ENCODE data around the gene EPHA2.

Gene EPHA2

GRCh38 chr1:16134066-16134801 lies 21.6 kb downstream of the EPHA2 start:
- DNase-seq (ENCODE audit: low spot score), result no peak
- TF ChIP-seq CTCF (IDR thresholded peaks at IDR 0.05; ENCODE audit: extremely low read depth, missing control alignments), result no peak

- no peak for TF ChIP-seq CTCF (IDR thresholded peaks at IDR 0.05; ENCODE audit: extremely low read depth, missing control alignments)
These were observed 22.6 kb downstream of the EPHA2 start for GRCh38 chr1:16133007-16133961.

GRCh38 chr1:16132325-16132785 lies 23.5 kb downstream of the EPHA2 start:
- no peak for DNase-seq (ENCODE audit: low spot score)
- TF ChIP-seq CTCF (IDR thresholded peaks at IDR 0.05; ENCODE audit: extremely low read depth, missing control alignments), result no peak

More at GRCh38 chr1:16133007-16133961, 22.6 kb downstream of the EPHA2 start:
- no peak for DNase-seq (ENCODE audit: low spot score)

- no peak for TF ChIP-seq CTCF (IDR thresholded peaks at IDR 0.05; ENCODE audit: extremely low read depth, missing control alignments)
- no peak for DNase-seq (ENCODE audit: low spot score)
These were observed 24.1 kb downstream of the EPHA2 start for GRCh38 chr1:16131636-16132324.

- TF ChIP-seq CTCF (IDR thresholded peaks at IDR 0.05; ENCODE audit: extremely low read depth, missing control alignments), result no peak
- no peak for DNase-seq (ENCODE audit: low spot score)
These were observed 25.0 kb downstream of the EPHA2 start for GRCh38 chr1:16130827-16131226.

- no peak for TF ChIP-seq CTCF (IDR thresholded peaks at IDR 0.05; ENCODE audit: extremely low read depth, missing control alignments)
- no peak for DNase-seq (ENCODE audit: low spot score)
These were observed 25.8 kb downstream of the EPHA2 start for GRCh38 chr1:16129921-16130543.

Measured in GM20000 (cell line).